Neural progenitor cell (in vitro differentiated cells): ENCODE results near the gene CRYZL1. TPM values are rescaled to one million over a fixed set of nuclear protein-coding genes. Genes with fewer than 3 reads are reported as not detected.

Source experiments
- DNase-seq: peaks from one replicate; pipeline ENCODE4 v3.0.0-alpha.2; 2016; ENCODE audit warnings: low spot score
- H2AFZ ChIP-seq: fragments of 200-600 bp; sonication (generic); replicated peaks from 2 replicates; pipeline ENCODE4 v1.6.1; 2016; ENCODE audit warnings: antibody characterized with exemption
- H3F3A ChIP-seq: fragments of 200-600 bp; sonication (generic); 2 replicates; pipeline ENCODE4 v1.6.1; 2016; ENCODE audit warnings: antibody characterized with exemption, low read depth
- H3K27ac ChIP-seq: fragments of 200-600 bp; sonication (generic); 2 replicates; pipeline ENCODE4 v1.5.1; 2016; ENCODE audit warnings: mild to moderate bottlenecking
- H3K27me3 ChIP-seq: fragments of 200-600 bp; sonication (generic); 2 replicates; pipeline ENCODE4 v1.6.1; 2016; ENCODE audit warnings: mild to moderate bottlenecking, moderate library complexity
- H3K36me3 ChIP-seq: fragments of 200-600 bp; sonication (generic); 2 replicates; pipeline ENCODE4 v1.5.1; 2016
- H3K4me1 ChIP-seq: fragments of 200-600 bp; sonication (generic); 2 replicates; pipeline ENCODE4 v1.6.1; 2016; ENCODE audit warnings: mixed run types
- H3K4me2 ChIP-seq: fragments of 200-600 bp; sonication (generic); 2 replicates; pipeline ENCODE4 v1.6.1; 2016
- H3K4me3 ChIP-seq: fragments of 200-600 bp; sonication (generic); 2 replicates; pipeline ENCODE4 v1.5.1; 2016
- H3K79me2 ChIP-seq: fragments of 200-600 bp; sonication (generic); 2 replicates; pipeline ENCODE4 v1.6.1; 2016; ENCODE audit warnings: low read depth
- H3K9ac ChIP-seq: fragments of 200-600 bp; sonication (generic); 2 replicates; pipeline ENCODE4 v1.6.1; 2016
- H3K9me3 ChIP-seq: fragments of 200-600 bp; sonication (generic); 2 replicates; pipeline ENCODE4 v1.5.1; 2016; ENCODE audit warnings: low read depth
- H4K20me1 ChIP-seq: fragments of 200-600 bp; sonication (generic); 2 replicates; pipeline ENCODE4 v1.6.1; 2016; ENCODE audit warnings: low read depth
- H3K27ac Mint-ChIP-seq: 3 replicates; pipeline ENCODE4 v1.8.0; 2021; ENCODE audit warnings: mixed read lengths
- H3K27me3 Mint-ChIP-seq: 2 replicates; pipeline ENCODE4 v1.8.0; 2022; ENCODE audit warnings: low read depth, mild to moderate bottlenecking, inconsistent platforms, moderate library complexity, mixed read lengths; ENCODE audit not compliant: insufficient read depth
- H3K36me3 Mint-ChIP-seq: 3 replicates; pipeline ENCODE4 v1.8.0; 2021; ENCODE audit warnings: mixed read lengths
- H3K4me1 Mint-ChIP-seq: 3 replicates; pipeline ENCODE4 v1.8.0; 2021; ENCODE audit warnings: mixed read lengths
- H3K4me3 Mint-ChIP-seq: 3 replicates; pipeline ENCODE4 v1.8.0; 2021; ENCODE audit warnings: mild to moderate bottlenecking, moderate library complexity, mixed read lengths
- H3K9me3 Mint-ChIP-seq: 3 replicates; pipeline ENCODE4 v1.8.0; 2020; ENCODE audit warnings: mixed read lengths
- CTCF ChIP-seq: fragments of 200-600 bp; sonication (generic); IDR thresholded peaks from 2 replicates; pipeline ENCODE4 v1.5.1; 2017; ENCODE audit warnings: antibody characterized with exemption, mild to moderate bottlenecking
- EZH2 ChIP-seq: fragments of 200-600 bp; sonication (generic); IDR thresholded peaks from 2 replicates; pipeline ENCODE4 v1.6.1; 2017; ENCODE audit warnings: antibody characterized with exemption, mild to moderate bottlenecking, moderate library complexity
- EZH2phosphoT487 ChIP-seq: fragments of 200-600 bp; sonication (generic); IDR thresholded peaks from 2 replicates; pipeline ENCODE4 v1.6.1; 2017; ENCODE audit warnings: antibody characterized with exemption
- total RNA-seq: library from RNA; depleted of rRNA; stranded (reverse); fragments of >200 nt; gene quantifications from 2 replicates; pipeline ENCODE4 v1.2.3, GENCODE V29; 2015; ENCODE audit warnings: low replicate concordance

CRYZL1 gene
- total RNA-seq, 1 donor from 2014 or later = 80.0 TPM

DNA sequence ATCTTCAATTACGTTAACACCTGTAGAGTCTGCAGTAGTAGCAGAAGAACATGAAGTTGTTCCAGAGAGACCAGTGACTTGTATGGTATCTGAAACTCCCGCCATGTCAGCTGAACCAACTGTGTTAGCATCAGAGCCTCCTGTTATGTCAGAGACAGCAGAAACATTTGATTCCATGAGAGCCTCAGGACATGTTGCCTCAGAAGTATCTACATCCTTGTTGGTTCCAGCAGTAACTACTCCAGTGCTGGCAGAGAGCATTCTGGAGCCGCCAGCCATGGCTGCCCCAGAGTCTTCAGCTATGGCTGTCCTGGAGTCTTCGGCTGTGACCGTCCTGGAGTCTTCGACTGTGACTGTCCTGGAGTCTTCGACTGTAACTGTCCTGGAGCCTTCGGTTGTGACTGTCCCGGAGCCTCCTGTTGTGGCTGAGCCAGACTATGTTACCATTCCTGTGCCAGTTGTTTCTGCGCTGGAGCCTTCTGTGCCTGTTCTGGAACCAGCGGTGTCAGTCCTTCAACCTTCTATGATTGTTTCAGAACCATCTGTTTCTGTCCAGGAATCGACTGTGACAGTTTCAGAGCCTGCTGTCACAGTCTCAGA is 88.4 kb downstream of the CRYZL1 start:
- peaks cover 13% of the 10 kb centered on the region for H3F3A ChIP-seq
- no peak overlapping the region for H2AFZ ChIP-seq
- Mint-ChIP-seq H3K9me3 (peaks cover 2% of the 10 kb centered on the region), H3K27me3 (peaks cover 5% of the 10 kb centered on the region), H3K36me3 (peaks cover 76% of the 10 kb centered on the region), H3K27ac (no peak overlapping the region), H3K4me1 (peaks cover 3% of the 10 kb centered on the region), H3K4me3 (no peak overlapping the region)
- no peak for DNase-seq
- peaks cover 94% of the 10 kb centered on the region for H4K20me1 ChIP-seq
- H3K4me3 ChIP-seq = no peak overlapping the region
- no peak overlapping the region for H3K9ac ChIP-seq
- H3K9me3 ChIP-seq = no peaks in the 10 kb centered on the region
- no peaks in the 10 kb centered on the region for H3K27me3 ChIP-seq
- H3K27ac ChIP-seq = no peak overlapping the region
- H3K4me2 ChIP-seq = no peak overlapping the region
- H3K36me3 ChIP-seq = peaks cover 37% of the 10 kb centered on the region
- no peak for TF ChIP-seq CTCF
- no peak for TF ChIP-seq EZH2phosphoT487
- peaks cover 100% of the 10 kb centered on the region for H3K79me2 ChIP-seq
- peaks cover 2% of the 10 kb centered on the region for H3K4me1 ChIP-seq

- peaks cover 3% of the 10 kb centered on the region for H3K4me1 Mint-ChIP-seq
- Histone ChIP-seq H4K20me1 (peaks cover 93% of the 10 kb centered on the region), H3K4me2 (no peak overlapping the region), H3K79me2 (peaks cover 100% of the 10 kb centered on the region), H3K9me3 (no peaks in the 10 kb centered on the region), H3F3A (peaks cover 7% of the 10 kb centered on the region), H3K4me1 (peaks cover 2% of the 10 kb centered on the region), H3K27ac (no peak overlapping the region), H3K27me3 (no peaks in the 10 kb centered on the region), H2AFZ (no peak overlapping the region), H3K4me3 (no peak overlapping the region), H3K9ac (no peak overlapping the region), H3K36me3 (peaks cover 34% of the 10 kb centered on the region)
- TF ChIP-seq EZH2 = no peak
- TF ChIP-seq EZH2phosphoT487 = no peak
- TF ChIP-seq CTCF = no peak
- peaks cover 72% of the 10 kb centered on the region for H3K36me3 Mint-ChIP-seq
- peaks cover 5% of the 10 kb centered on the region for H3K27me3 Mint-ChIP-seq
- H3K9me3 Mint-ChIP-seq = peaks cover 2% of the 10 kb centered on the region
- no peak overlapping the region for H3K4me3 Mint-ChIP-seq
- H3K27ac Mint-ChIP-seq = no peak overlapping the region
- no peak for DNase-seq
Measured at GRCh38 chr21:33552093-33552998, 89.2 kb downstream of the CRYZL1 start.

- H3K4me3 Mint-ChIP-seq = no peak overlapping the region
- H4K20me1 ChIP-seq = peaks cover 93% of the 10 kb centered on the region
Measured at GRCh38 chr21:33551664-33552063, 89.9 kb downstream of the CRYZL1 start.

More at GRCh38 chr21:33551664-33552063, 89.9 kb downstream of the CRYZL1 start:
- Histone ChIP-seq H2AFZ (no peak overlapping the region), H3K27me3 (no peaks in the 10 kb centered on the region), H3K4me1 (peaks cover 2% of the 10 kb centered on the region), H3F3A (peaks cover 7% of the 10 kb centered on the region), H3K9ac (no peak overlapping the region), H3K36me3 (peaks cover 32% of the 10 kb centered on the region), H3K9me3 (no peaks in the 10 kb centered on the region), H3K27ac (no peak overlapping the region), H3K79me2 (peaks cover 100% of the 10 kb centered on the region), H3K4me3 (no peak overlapping the region), H3K4me2 (no peak overlapping the region)
- peaks cover 66% of the 10 kb centered on the region for H3K36me3 Mint-ChIP-seq
- H3K27ac Mint-ChIP-seq = no peak overlapping the region
- peaks cover 2% of the 10 kb centered on the region for H3K9me3 Mint-ChIP-seq
- peaks cover 2% of the 10 kb centered on the region for H3K4me1 Mint-ChIP-seq
- H3K27me3 Mint-ChIP-seq = peaks cover 3% of the 10 kb centered on the region
- TF ChIP-seq EZH2phosphoT487 = no peak
- no peak for TF ChIP-seq EZH2
- TF ChIP-seq CTCF = no peak
- DNase-seq = no peak
